Anterior cingulate cortex (tissue), 58 donors: ENCODE data around the gene RPS16.
A peak's percentile ranks its signal among the peaks of the same experiment; 100 is the strongest.
"Not testable (repeated sequence)": the region's sequence is repeated elsewhere in the genome, so short reads cannot be mapped to it uniquely, and the experiment has no call there.

Source experiments
- DNase-seq, 58 donors: peaks; one replicate each; lab custom pipeline; 2025; lab: John Stamatoyannopoulos, UW

The RPS16 gene

DNA sequence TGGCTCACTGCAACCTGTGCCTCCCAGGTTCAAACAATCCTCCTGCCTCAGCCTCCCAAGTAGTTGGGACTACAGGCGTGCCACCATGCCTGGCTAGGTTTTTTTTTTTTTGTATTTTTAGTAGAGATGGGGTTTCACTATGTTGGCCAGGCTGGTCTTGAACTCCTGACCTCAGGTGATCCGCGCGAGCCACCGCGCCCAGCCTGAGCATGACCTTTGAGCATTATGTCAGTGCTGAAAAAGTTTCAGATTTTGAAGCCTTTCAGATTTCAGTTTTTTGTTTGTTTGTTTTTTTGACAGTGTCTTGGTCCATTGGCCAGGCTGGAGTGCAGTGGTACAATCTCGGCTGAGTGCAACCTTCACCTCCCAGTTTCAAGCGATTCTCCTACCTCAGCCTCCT lies 15.5 kb upstream of the RPS16 start:
- DNase-seq, result not testable (repeated sequence)

GRCh38 chr19:39449116-39449797 lies 13.5 kb upstream of the RPS16 start:
- DNase-seq, result no peak

- no peak for DNase-seq
Observed at GRCh38 chr19:39448271-39448670, 12.5 kb upstream of the RPS16 start.

- no peak for DNase-seq
Observed at GRCh38 chr19:39446365-39447084, 10.8 kb upstream of the RPS16 start.

GRCh38 chr19:39445196-39446111 lies 9.7 kb upstream of the RPS16 start, which contains the start of gene SUPT5H:
Gene SUPT5H, plus strand, starts transcription at chr19:39445582. Its CDS starts 309 bp downstream, at chr19:39445891.
- peak; percentile 45 to 96 (median 89) for DNase-seq

DNA sequence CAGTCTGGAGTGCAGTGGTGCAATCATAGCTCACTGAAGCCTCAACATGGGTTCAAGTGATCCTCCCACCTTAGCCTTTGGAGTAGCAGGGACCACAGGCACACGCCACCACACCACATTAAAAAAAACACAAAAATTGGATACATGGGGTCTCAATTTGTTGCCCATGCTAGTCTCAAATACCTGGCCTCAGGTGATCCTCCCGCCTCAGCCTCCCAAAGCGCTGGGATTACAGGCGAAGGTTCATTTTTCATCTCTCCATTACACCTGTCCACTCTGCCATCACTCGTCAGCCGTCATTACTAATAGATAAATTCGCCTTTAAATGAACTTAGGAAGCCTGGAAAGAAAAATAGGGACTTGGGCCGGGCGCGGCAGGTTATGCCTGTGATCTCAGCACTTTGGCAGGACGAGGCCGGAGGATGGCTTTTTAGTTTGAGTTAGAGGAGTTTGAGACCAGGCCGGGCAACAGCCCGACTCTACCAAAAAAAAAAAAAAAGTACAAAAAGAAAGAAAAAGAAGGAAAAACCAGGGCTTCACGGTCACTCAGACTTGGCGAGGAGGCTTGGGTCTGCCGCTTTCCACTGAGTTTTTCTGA lies 8.9 kb upstream of the RPS16 start:
- peak in 1 of 58 donors; percentile 34 for DNase-seq

DNA sequence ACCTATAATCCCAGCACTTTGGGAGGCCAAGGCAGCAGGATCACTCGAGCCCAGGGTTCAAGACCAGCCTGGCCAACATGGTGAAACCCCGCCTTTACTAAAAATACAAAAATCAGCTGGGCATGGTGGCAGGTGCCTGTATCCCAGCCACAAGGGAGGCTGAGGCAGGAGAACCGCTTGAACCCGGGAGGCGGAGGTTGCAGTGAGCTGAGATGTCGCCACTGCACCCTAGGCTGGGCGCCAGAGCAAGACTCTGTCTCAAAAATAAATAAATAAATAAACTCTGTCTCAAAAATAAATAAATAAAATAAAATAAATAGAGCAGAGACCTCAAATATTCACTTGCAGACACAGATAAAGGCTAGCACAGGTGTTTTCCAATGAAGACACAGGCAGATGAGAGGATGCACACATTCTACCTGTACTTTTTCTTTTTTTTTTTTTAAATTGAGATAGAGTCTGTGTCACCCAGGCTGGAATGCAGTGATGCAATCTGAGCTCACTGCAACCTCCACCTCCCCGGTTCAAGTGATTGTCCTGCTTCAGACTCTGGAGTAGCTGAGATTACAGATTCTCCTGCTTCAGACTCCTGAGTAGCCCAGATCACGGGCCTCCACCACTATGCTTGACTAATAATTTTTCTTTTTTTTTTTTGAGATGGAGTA lies 2.7 kb upstream of the RPS16 start:
- DNase-seq, result no peak

- DNase-seq, result no peak
Observed at GRCh38 chr19:39436350-39436716, 584 bp upstream of the RPS16 start.

GRCh38 chr19:39434123-39435076 lies 1.3 kb downstream of the RPS16 start:
- DNase-seq, result no peak

DNA sequence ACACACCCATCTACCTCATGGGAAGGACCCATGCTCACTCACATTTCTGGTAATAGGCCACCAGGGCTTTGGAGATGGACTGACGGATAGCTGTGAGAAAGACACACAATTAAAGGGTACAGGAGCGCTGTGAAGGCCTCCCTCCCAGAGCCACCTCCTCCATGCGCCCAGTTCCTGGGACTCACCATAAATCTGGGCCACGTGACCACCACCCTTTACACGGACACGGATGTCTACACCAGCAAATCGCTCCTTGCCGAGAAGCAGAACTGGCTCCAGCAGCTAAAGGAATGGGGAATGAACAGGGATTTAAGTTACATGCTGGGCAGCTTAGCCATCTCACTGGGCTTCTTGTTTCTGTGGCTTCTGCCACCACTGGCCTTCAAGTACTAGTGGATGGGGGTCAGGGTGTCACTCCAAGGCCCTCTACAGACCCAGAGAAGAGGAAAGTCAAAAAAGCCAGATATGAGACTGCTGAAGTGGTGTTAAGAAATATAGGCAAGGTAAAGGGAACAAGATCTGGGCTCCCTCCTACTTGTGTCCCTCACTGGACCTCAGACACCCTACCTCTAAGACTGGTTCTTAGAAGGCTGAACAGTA lies 2.2 kb downstream of the RPS16 start:
- DNase-seq, result no peak

GRCh38 chr19:39432677-39433025 lies 3.1 kb downstream of the RPS16 start:
- DNase-seq, result no peak

GRCh38 chr19:39430675-39431593 lies 4.8 kb downstream of the RPS16 start:
- DNase-seq, result no peak

- DNase-seq, result no peak
Observed at GRCh38 chr19:39428283-39429112, 7.3 kb downstream of the RPS16 start.

GRCh38 chr19:39427707-39428106 lies 8.0 kb downstream of the RPS16 start:
- DNase-seq, result no peak

DNA sequence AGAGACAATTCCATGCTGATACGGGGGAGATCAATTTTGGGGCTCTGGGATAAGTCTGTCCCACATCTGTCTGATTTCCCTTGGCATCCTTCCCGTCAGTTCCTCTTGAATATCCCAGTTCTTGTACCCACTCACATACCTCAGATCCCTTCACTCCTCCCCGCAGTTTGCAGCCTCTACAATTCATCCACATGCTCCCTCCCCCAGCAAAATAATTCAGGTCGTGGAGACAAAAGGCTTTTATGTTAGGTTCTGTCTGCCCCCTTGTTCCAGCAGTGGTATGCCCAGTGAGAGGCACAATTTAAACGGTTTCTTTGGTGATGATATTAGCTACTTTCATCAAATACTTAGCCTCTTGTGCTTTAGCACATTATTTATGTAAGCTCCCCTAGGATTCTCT lies 9.6 kb downstream of the RPS16 start:
- no peak for DNase-seq

GRCh38 chr19:39425744-39426143 lies 10.0 kb downstream of the RPS16 start:
- DNase-seq, result no peak

GRCh38 chr19:39424934-39425333 lies 10.8 kb downstream of the RPS16 start:
- no peak for DNase-seq
